NT2/D1 (cell line): ENCODE results near the gene CHP2.

Experiments used
- YY1 ChIP-seq: IDR thresholded peaks from 2 replicates; pipeline ENCODE4 v1.6.1; 2011; ENCODE audit not compliant: insufficient read length, insufficient read depth
- ZNF274 ChIP-seq: IDR thresholded peaks from 2 replicates; pipeline ENCODE4 v1.6.1; 2011; ENCODE audit warnings: mild to moderate bottlenecking, low read depth, low read length

- TF ChIP-seq YY1, result no peak
- no peak for TF ChIP-seq ZNF274
Observed at GRCh38 chr16:23802776-23803175, 48.0 kb downstream of the CHP2 start.
